Adipose tissue (tissue), 3 donors: ENCODE results near the gene CADPS. TPM values are rescaled to one million over a fixed set of nuclear protein-coding genes. Genes with fewer than 3 reads are reported as not detected.

Experiments
- H3K27ac ChIP-seq: one replicate; pipeline ENCODE4 v1.5.1; 2013; ENCODE audit warnings: low read depth, low read length
- WGBS, 3 donors: extraction: QIAGEN DNeasy Blood & Tissue Kit; methylation state at CpG; one replicate each; pipeline ENCODE4 v1.1.7; 2013; 5-methylcytosine and 5-hydroxymethylcytosine counted together
- polyA plus RNA-seq, 3 donors: library from polyadenylated mRNA; stranded (reverse); fragments of 200-250 nt; gene quantifications; one replicate each; pipeline ENCODE4 v1.2.3, GENCODE V29; 2013
- donor health status: healthy with polysubstance abuse.
- donor health status: Bipolar disorder and iron deficiency.
- donor health status: healthy.

Gene CADPS
- polyA plus RNA-seq, 3 donors = 0.04 to 10.5 TPM; not detected in 1

GRCh38 chr3:62771331-62772072 is 103.7 kb downstream of the CADPS start:
- WGBS, 3 donors = 66 to 79% (median 72%) methylated on average over 7 of the region's 7 CpGs
- H3K27ac ChIP-seq = no peak overlapping the region

- 39 to 63% (median 57%) methylated on average over 2 of the region's 2 CpGs for WGBS, 3 donors
- no peak overlapping the region for H3K27ac ChIP-seq
These were observed 106.3 kb downstream of the CADPS start for GRCh38 chr3:62768896-62769295.

- H3K27ac ChIP-seq = no peak overlapping the region
- 78 to 80% (median 78%) methylated on average over 1 of the region's 1 CpG for WGBS, 3 donors
These were observed 113.5 kb downstream of the CADPS start for GRCh38 chr3:62761711-62762110.

GRCh38 chr3:62761311-62761710 is 113.9 kb downstream of the CADPS start:
- H3K27ac ChIP-seq = no peak overlapping the region

- no peak overlapping the region for H3K27ac ChIP-seq
- 40 to 44% (median 44%) methylated on average over 3 of the region's 3 CpGs for WGBS, 3 donors
These were observed 116.7 kb downstream of the CADPS start for GRCh38 chr3:62758296-62759066.

- WGBS, 3 donors = 62 to 78% (median 67%) methylated on average over 4 of the region's 4 CpGs
- H3K27ac ChIP-seq = no peak overlapping the region
These were observed 118.2 kb downstream of the CADPS start for GRCh38 chr3:62757045-62757444.

GRCh38 chr3:62755285-62755684 is 119.9 kb downstream of the CADPS start:
- H3K27ac ChIP-seq = no peak overlapping the region
- WGBS, 3 donors = 70 to 82% (median 73%) methylated on average over 8 of the region's 8 CpGs

GRCh38 chr3:62749657-62750056 is 125.6 kb downstream of the CADPS start:
- H3K27ac ChIP-seq = no peak overlapping the region
- 69 to 84% (median 77%) methylated on average over 2 of the region's 2 CpGs for WGBS, 3 donors

GRCh38 chr3:62749130-62749529 is 126.1 kb downstream of the CADPS start:
- H3K27ac ChIP-seq = no peak overlapping the region
- 33 to 74% (median 66%) methylated on average over 4 of the region's 4 CpGs for WGBS, 3 donors

GRCh38 chr3:62737449-62737848 is 137.8 kb downstream of the CADPS start:
- 64 to 75% (median 73%) methylated on average over 3 of the region's 3 CpGs for WGBS, 3 donors

GRCh38 chr3:62735510-62735909 is 139.7 kb downstream of the CADPS start:
- 90 to 97% (median 94%) methylated on average over 1 of the region's 1 CpG for WGBS, 3 donors
- H3K27ac ChIP-seq = no peak overlapping the region

More at GRCh38 chr3:62737449-62737848, 137.8 kb downstream of the CADPS start:
- H3K27ac ChIP-seq = no peak overlapping the region

- no peak overlapping the region for H3K27ac ChIP-seq
- WGBS, 3 donors = 71 to 73% (median 72%) methylated on average over 5 of the region's 5 CpGs
These were observed 142.9 kb downstream of the CADPS start for GRCh38 chr3:62732183-62732904.

GRCh38 chr3:62727981-62728380 is 147.2 kb downstream of the CADPS start:
- WGBS, 3 donors = 70 to 86% (median 80%) methylated on average over 5 of the region's 5 CpGs
- no peak overlapping the region for H3K27ac ChIP-seq

GRCh38 chr3:62727536-62727935 is 147.7 kb downstream of the CADPS start:
- 41 to 94% (median 88%) methylated on average over 1 of the region's 1 CpG for WGBS, 3 donors
- H3K27ac ChIP-seq = no peak overlapping the region

GRCh38 chr3:62724503-62724902 is 150.7 kb downstream of the CADPS start:
- H3K27ac ChIP-seq = no peak overlapping the region
- 76 to 87% (median 77%) methylated on average over 4 of the region's 4 CpGs for WGBS, 3 donors

GRCh38 chr3:62723914-62724217 is 151.3 kb downstream of the CADPS start:
- H3K27ac ChIP-seq = no peak overlapping the region
- 39 to 57% (median 56%) methylated on average over 1 of the region's 1 CpG for WGBS, 3 donors

- 45 to 61% (median 48%) methylated on average over 13 of the region's 13 CpGs for WGBS, 3 donors
- H3K27ac ChIP-seq = no peak overlapping the region
These were observed 151.9 kb downstream of the CADPS start for GRCh38 chr3:62723166-62723913.

- no peak overlapping the region for H3K27ac ChIP-seq
These were observed 152.9 kb downstream of the CADPS start for GRCh38 chr3:62722344-62722743.
